AG04449 (cell line): Measurements from ENCODE around the gene GPAT2.
"Not testable (repeated sequence)": the region's sequence is repeated elsewhere in the genome, so short reads cannot be mapped to it uniquely, and the experiment has no call there.

ENCODE experiments used
- CTCF ChIA-PET: fragments of 350-600 bp; formaldehyde crosslinking; extraction: SDS; loops from one replicate; lab custom pipeline; 2021; ENCODE audit warnings: antibody characterized with exemption; lab: Yijun Ruan, JAX
- POLR2A ChIA-PET: fragments of 400-600, 350-600 bp; formaldehyde crosslinking; extraction: SDS; loops from one replicate; lab custom pipeline; 2020; ENCODE audit warnings: antibody characterized with exemption, inconsistent platforms; lab: Yijun Ruan, JAX
- DNase-seq: peaks from one replicate; pipeline ENCODE4 v3.0.0-alpha.2; 2010; ENCODE audit warnings: low read depth, low spot score
- H3K4me3 ChIP-seq: 2 replicates; pipeline ENCODE4 v1.5.1; 2011; ENCODE audit warnings: low read depth, mild to moderate bottlenecking, control low read depth, low read length
- TF ChIP-seq, protein P1 (sequence below): IDR thresholded peaks from one replicate; pipeline ENCODE4 v1.5.1; 2011; ENCODE audit warnings: mild to moderate bottlenecking, moderate library complexity, low read length, control low read depth, inconsistent platforms; ENCODE audit not compliant: insufficient read depth; ENCODE audit errors: missing control alignments

The GPAT2 gene

DNA sequence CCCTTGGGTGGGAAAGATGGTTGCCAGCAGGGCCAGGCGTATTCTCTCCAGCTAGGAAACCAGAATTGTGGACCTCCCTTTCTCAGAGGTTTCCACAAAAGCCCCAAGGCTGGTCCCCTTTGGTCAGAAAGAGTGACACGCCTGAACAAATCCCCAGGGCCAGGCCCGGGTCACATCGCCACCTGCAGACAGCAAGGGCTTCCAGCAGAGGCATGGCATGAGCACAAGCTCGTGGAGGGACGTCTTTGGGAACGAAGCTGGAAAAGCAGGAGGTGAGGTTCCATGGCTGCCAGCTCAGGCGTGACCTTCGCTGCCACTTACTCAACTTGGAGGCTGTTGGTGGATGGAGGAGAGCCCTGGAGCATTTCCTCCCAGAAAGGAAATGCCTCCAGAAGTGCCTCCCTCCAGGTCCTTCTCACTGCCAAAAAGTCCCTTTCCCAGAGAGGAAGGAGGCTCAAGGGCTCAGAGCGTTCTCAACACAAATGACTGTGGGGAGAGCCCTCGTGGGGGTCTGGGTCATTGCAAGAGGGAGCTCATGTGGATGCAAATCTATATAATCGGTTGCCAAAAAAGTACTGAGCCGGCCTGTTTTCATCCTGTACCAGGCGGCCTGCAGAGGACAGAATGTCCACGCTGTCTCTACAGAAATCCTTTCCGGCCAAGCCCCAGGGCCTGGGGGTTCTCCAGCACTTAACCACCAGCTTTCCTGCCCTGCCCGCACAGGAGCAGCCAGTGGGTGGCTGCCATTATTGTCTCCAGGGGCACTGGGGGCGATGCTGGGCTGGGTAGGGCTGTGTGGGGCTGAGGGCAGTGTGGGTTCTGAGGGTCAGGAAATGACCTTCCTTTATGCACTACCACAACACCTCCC lies 14.6 kb upstream of the GPAT2 start:
- POLR2A ChIA-PET, H3K4me3 ChIP-seq, DNase-seq, CTCF ChIA-PET: not testable (repeated sequence)

DNA sequence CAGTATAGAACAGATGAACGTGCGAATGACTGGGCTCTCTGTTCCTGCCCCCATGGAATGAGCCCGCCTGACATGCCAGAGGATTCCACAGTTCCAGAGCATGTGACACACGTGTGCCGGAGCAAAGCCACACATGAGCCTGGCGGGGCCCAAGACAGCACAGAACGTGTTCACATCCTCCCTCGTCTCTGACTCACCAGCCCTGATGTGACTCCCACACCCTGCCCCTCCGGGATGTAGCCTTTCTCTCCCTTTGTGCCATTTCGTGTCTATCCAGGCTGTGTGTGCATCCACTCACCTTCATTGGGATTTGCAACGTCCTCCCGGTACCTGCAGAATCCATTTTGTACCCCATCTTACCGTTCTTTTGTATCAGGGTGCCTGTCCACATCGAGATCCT lies 838 bp upstream of the GPAT2 start:
- POLR2A ChIA-PET, DNase-seq, H3K4me3 ChIP-seq, CTCF ChIA-PET: not testable (repeated sequence)

DNA sequence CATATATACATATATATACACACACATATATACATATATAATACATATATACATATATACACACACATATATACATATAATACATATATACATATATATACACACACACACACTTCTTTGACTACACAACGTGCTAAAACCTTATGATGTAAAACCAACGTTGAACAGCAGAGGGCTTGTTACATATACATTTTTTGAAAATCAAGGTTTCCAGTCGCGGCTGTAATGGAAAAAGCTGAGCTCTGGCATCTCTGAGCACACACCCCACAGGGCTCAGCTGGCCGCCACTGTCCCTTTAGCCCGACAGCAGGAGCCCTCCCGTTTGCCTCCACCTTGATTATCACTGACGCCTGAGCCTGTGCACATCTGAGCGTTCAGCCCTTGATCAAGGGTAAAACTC lies 719 bp downstream of the GPAT2 start:
- POLR2A ChIA-PET, CTCF ChIA-PET, H3K4me3 ChIP-seq, DNase-seq: not testable (repeated sequence)

DNA sequence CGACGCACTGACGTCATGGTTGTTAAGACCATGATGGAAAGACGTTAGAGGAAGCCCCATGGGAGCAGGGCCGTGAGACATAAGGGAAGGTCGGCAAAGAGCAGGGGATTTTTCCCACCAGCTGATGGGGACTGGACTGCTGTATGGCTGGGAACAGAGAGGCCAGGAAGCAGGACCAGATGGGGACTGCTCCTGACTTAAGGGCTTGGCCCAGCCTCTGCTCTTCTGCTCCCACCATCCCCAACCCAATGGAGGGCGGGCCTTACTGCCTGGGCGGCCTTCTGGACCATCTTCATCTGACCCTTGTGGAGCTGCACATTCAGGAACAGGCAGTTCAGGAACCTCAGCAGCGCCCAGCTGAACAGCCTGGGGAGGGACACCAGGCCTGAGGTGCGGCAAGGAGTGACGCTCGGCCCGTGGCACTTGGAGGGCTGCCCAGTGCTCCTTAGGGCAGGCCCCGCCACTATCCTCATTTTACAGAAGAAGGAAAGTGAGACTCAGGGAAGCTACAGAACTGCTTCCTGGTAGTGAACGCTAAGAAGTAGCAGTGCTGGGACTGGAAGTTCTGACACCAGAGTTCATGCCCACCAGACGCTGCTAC lies 6.9 kb downstream of the GPAT2 start:
- DNase-seq, H3K4me3 ChIP-seq, POLR2A ChIA-PET, CTCF ChIA-PET: not testable (repeated sequence)

DNA sequence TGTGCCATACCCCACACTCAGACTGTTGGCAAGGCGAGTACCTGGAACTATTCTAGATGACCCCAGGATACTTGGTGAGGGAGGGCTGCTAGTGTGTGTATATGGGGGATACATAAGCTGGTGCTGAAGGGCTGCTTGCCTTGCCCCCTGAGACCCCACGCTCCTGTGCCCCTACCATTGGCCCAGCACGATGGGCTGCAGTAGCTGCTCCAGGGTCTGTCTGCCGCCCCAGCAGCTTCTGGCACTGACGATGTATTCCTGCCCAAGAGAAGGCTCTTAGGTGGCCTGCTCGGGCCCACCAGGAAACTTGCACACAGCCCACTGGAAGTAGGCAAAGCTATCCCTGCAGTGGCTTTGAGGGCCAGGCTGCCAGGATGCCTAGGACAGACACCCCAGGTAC lies 9.0 kb downstream of the GPAT2 start:
- CTCF ChIA-PET, result interaction anchor here (5.4 kb wide), 1 partner anchor 92 kb away, joined by 63 read pairs; the partner anchor contains the start of gene ADRA2B
- POLR2A ChIA-PET, DNase-seq, H3K4me3 ChIP-seq: not testable (repeated sequence)

DNA sequence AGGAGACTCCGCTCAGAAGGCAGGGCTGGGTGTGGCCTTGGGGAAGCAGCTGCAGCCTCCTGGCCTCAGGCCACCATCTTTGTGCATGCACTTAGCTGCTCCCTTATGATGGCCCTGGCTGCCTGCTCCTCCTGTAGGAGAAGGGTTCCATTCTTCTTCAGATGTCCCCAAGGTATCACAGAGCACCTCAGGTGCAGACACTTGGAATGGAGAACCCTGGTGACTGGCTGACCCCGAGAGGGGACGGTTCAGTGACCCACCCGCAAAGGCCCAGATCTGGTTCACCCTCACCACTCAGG lies 9.6 kb downstream of the GPAT2 start:
- H3K4me3 ChIP-seq, result no peak overlapping the region
- DNase-seq, result no peak
- ChIA-PET POLR2A (no interaction called here), CTCF (interaction anchor here (3.4 to 5.4 kb wide), 2 partner anchors 92 to 150 kb away, joined by 51 to 63 read pairs; partner anchors contain the start of gene ADRA2B)
- TF ChIP-seq, protein P1, sequence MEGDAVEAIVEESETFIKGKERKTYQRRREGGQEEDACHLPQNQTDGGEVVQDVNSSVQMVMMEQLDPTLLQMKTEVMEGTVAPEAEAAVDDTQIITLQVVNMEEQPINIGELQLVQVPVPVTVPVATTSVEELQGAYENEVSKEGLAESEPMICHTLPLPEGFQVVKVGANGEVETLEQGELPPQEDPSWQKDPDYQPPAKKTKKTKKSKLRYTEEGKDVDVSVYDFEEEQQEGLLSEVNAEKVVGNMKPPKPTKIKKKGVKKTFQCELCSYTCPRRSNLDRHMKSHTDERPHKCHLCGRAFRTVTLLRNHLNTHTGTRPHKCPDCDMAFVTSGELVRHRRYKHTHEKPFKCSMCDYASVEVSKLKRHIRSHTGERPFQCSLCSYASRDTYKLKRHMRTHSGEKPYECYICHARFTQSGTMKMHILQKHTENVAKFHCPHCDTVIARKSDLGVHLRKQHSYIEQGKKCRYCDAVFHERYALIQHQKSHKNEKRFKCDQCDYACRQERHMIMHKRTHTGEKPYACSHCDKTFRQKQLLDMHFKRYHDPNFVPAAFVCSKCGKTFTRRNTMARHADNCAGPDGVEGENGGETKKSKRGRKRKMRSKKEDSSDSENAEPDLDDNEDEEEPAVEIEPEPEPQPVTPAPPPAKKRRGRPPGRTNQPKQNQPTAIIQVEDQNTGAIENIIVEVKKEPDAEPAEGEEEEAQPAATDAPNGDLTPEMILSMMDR, result no peak

DNA sequence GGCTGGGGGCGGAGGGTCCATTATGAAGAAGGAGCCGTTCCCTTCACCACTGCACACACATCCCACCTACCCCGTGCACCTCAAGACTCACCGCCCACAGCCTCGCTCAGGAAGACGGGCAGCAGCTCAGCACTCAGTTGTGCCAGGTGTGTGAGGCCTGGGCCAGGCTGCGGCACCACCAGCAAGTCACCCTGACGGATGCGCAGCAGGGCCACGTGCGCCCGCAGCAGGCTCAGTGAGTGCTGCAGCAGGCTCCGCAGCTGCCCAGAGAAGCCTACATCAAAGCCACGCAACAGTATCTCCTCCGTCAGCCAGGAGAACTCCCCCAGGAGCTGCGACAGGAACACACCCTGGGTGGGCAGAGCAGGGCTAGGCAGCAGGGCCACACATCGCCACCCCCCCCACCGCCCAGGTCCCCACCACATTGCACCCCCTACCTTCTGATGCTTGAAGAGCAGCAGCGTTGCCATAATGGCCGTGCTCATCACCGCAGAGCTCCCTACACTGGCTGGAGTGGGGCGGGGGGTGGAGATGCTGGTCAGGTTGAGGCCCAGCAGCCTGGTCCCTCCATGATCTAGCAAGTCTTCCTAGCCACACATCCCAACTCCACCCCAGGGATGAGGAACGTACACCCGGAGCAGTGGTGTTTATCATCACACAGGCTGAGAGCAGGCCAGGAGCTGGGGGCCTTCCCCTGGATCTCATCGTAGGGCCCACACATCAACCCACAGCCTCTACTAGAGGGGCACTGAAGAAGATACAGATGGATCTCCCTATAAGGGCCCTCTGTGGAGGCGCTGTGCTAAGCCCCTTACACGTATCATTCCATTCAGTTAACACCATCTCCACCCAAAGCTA lies 10.2 kb downstream of the GPAT2 start:
- TF ChIP-seq, protein P1, result no peak
- ChIA-PET POLR2A (no interaction called here), CTCF (interaction anchor here (3.4 to 5.4 kb wide), 2 partner anchors 93 to 150 kb away, joined by 51 to 63 read pairs; partner anchors contain the start of gene ADRA2B)
- DNase-seq, result no peak
- H3K4me3 ChIP-seq, result no peak overlapping the region

DNA sequence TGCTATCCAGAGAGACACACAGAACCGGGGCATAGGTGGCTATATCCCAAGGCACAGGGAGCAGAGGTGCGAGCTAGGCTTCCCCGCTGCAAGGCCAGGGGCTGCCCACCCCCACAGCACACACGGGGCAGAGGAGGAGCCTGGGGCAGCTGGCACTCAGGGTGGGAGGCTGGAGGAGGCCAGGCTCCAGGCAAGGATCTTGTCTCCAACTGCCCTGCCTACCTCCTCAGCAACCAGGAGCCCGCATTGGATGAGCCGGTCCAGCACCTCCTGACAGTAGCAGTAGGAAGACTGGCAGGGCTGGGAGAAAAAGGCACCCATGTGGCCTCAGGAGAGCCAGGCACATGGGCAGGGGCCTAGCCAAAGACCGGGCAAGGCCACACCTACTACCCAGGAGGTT lies 11.0 kb downstream of the GPAT2 start:
- H3K4me3 ChIP-seq, POLR2A ChIA-PET, DNase-seq: not testable (repeated sequence)
- CTCF ChIA-PET, result interaction anchor here (1.7 to 5.4 kb wide), 5 partner anchors 91 to 176 kb away, joined by 6 to 63 read pairs (median 15); partner anchors contain the start of genes ADRA2B and ASTL
